ENCODE results near the gene DENND4C. TPM values are rescaled to one million over a fixed set of nuclear protein-coding genes. Genes with fewer than 3 reads are reported as not detected.

Gene DENND4C
- total RNA-seq, 2 experiments from 2014 or later, result 18.8 to 28.6 TPM

- Histone ChIP-seq H3K9me2 (ENCODE audit: insufficient read depth, low read length) (no peaks in the 10 kb centered on the region), H3K36me3 (ENCODE audit: insufficient read depth, low read length) (peaks cover 68% of the 10 kb centered on the region), H2AFZ (ENCODE audit: low read length) (no peak overlapping the region), H3K9me3 (ENCODE audit: low read length) (no peaks in the 10 kb centered on the region), H3K4me3 (ENCODE audit: low read depth, low read length, poor library complexity, severe bottlenecking) (peak overlapping the region; percentile 96), H3K27ac (ENCODE audit: low read depth, low read length, poor library complexity, severe bottlenecking) (peak overlapping the region; percentile 75), H3K4me2 (ENCODE audit: low read length) (peak overlapping the region; percentile 93), H4K20me1 (ENCODE audit: insufficient read depth, low read length) (peaks cover 48% of the 10 kb centered on the region), H3K79me2 (ENCODE audit: insufficient read depth, low read depth, low read length) (peaks cover 49% of the 10 kb centered on the region), H3K4me1 (ENCODE audit: insufficient read depth, low read length, poor library complexity, severe bottlenecking) (peaks cover 42% of the 10 kb centered on the region)
- BruUV-seq (replicated peaks), result no TSS peak
- intact Hi-C loops (cut with micrococcal nuclease; ENCODE audit: unreplicated experiment), result no loop called here
- TF ChIP-seq EZH2phosphoT487 (IDR thresholded peaks at IDR 0.05; ENCODE audit: borderline replicate concordance, low read depth, low read length), result no peak
- no peak for TF ChIP-seq CTCF (conservative IDR thresholded peaks at IDR 0.05; ENCODE audit: low read length)
- CTCF ChIA-PET (ENCODE audit: unreplicated experiment), result no interaction called here
- no peak for DNase-seq (ENCODE audit: low spot score)
- POLR2A ChIA-PET, result interaction anchor here (1.5 kb wide), 1 partner anchor 146 kb away, joined by 4 read pairs; no protein-coding TSS in a partner anchor
These were observed 147.7 kb downstream of the DENND4C start for GRCh38 chr9:19378164-19378563.

- Histone ChIP-seq H3K79me2 (ENCODE audit: insufficient read depth, low read depth, low read length) (peaks cover 49% of the 10 kb centered on the region), H3K9me3 (ENCODE audit: low read length) (no peaks in the 10 kb centered on the region), H3K9me2 (ENCODE audit: insufficient read depth, low read length) (no peaks in the 10 kb centered on the region), H2AFZ (ENCODE audit: low read length) (no peak overlapping the region), H3K4me3 (ENCODE audit: low read depth, low read length, poor library complexity, severe bottlenecking) (peak overlapping the region; percentile 96), H4K20me1 (ENCODE audit: insufficient read depth, low read length) (peaks cover 43% of the 10 kb centered on the region), H3K4me2 (ENCODE audit: low read length) (peak overlapping the region; percentile 93), H3K4me1 (ENCODE audit: insufficient read depth, low read length, poor library complexity, severe bottlenecking) (peaks cover 42% of the 10 kb centered on the region), H3K27ac (ENCODE audit: low read depth, low read length, poor library complexity, severe bottlenecking) (peak overlapping the region; percentile 75), H3K36me3 (ENCODE audit: insufficient read depth, low read length) (peaks cover 64% of the 10 kb centered on the region)
- intact Hi-C loops (cut with micrococcal nuclease; ENCODE audit: unreplicated experiment), result no loop called here
- POLR2A ChIA-PET, result no interaction called here
- TF ChIP-seq CTCF (conservative IDR thresholded peaks at IDR 0.05; ENCODE audit: low read length) (no peak), EZH2phosphoT487 (IDR thresholded peaks at IDR 0.05; ENCODE audit: borderline replicate concordance, low read depth, low read length) (no peak)
- CTCF ChIA-PET (ENCODE audit: unreplicated experiment), result no interaction called here
- no peak for DNase-seq (ENCODE audit: low spot score)
- BruUV-seq (replicated peaks), result no TSS peak
These were observed 148.2 kb downstream of the DENND4C start for GRCh38 chr9:19378647-19379046.

- Histone ChIP-seq H3K4me3 (ENCODE audit: low read depth, low read length, poor library complexity, severe bottlenecking) (peak overlapping the region; percentile 96), H2AFZ (ENCODE audit: low read length) (no peak overlapping the region), H3K4me2 (ENCODE audit: low read length) (peak overlapping the region; percentile 93), H3K9me2 (ENCODE audit: insufficient read depth, low read length) (no peaks in the 10 kb centered on the region), H4K20me1 (ENCODE audit: insufficient read depth, low read length) (peaks cover 43% of the 10 kb centered on the region), H3K9me3 (ENCODE audit: low read length) (no peaks in the 10 kb centered on the region), H3K4me1 (ENCODE audit: insufficient read depth, low read length, poor library complexity, severe bottlenecking) (peaks cover 42% of the 10 kb centered on the region), H3K27ac (ENCODE audit: low read depth, low read length, poor library complexity, severe bottlenecking) (peak overlapping the region; percentile 75), H3K79me2 (ENCODE audit: insufficient read depth, low read depth, low read length) (peaks cover 49% of the 10 kb centered on the region), H3K36me3 (ENCODE audit: insufficient read depth, low read length) (peaks cover 57% of the 10 kb centered on the region)
- ChIA-PET POLR2A (interaction anchor here (0.9 to 1.1 kb wide), 3 partner anchors 16 to 157 kb away, joined by 3 read pairs; no protein-coding TSS in a partner anchor), CTCF (ENCODE audit: unreplicated experiment) (no interaction called here)
- intact Hi-C loops (cut with micrococcal nuclease; ENCODE audit: unreplicated experiment), result no loop called here
- DNase-seq (ENCODE audit: low spot score), result no peak
- BruUV-seq (replicated peaks), result no TSS peak
- no peak for TF ChIP-seq EZH2phosphoT487 (IDR thresholded peaks at IDR 0.05; ENCODE audit: borderline replicate concordance, low read depth, low read length)
- TF ChIP-seq CTCF (conservative IDR thresholded peaks at IDR 0.05; ENCODE audit: low read length), result no peak
These were observed 148.8 kb downstream of the DENND4C start for GRCh38 chr9:19379283-19379682.
